ENCODE measurements around the gene ADAM12.

ADAM12 gene

GRCh38 chr10:126191192-126191591 lies 197.1 kb downstream of the ADAM12 start:
- POLR2A ChIA-PET = no interaction called here
- H3K4me3 ChIP-seq (ENCODE audit: low read depth, low read length) = no peak overlapping the region
- no peak for TF ChIP-seq CTCF (IDR thresholded peaks at IDR 0.05; ENCODE audit: insufficient read depth, low read length, missing control alignments)
- DNase-seq (ENCODE audit: low read depth, low spot score) = no peak
- CTCF ChIA-PET = interaction anchor here (1.1 kb wide), 1 partner anchor 198 kb away, joined by 3 read pairs; no protein-coding TSS in a partner anchor

- DNase-seq (ENCODE audit: low read depth, low spot score) = no peak
- ChIA-PET POLR2A (no interaction called here), CTCF (interaction anchor here (1.5 kb wide), 1 partner anchor 35 kb away, joined by 3 read pairs; no protein-coding TSS in a partner anchor)
- no peak for TF ChIP-seq CTCF (IDR thresholded peaks at IDR 0.05; ENCODE audit: insufficient read depth, low read length, missing control alignments)
- H3K4me3 ChIP-seq (ENCODE audit: low read depth, low read length) = no peak overlapping the region
Measured at GRCh38 chr10:126188679-126189200, 199.5 kb downstream of the ADAM12 start.

DNA sequence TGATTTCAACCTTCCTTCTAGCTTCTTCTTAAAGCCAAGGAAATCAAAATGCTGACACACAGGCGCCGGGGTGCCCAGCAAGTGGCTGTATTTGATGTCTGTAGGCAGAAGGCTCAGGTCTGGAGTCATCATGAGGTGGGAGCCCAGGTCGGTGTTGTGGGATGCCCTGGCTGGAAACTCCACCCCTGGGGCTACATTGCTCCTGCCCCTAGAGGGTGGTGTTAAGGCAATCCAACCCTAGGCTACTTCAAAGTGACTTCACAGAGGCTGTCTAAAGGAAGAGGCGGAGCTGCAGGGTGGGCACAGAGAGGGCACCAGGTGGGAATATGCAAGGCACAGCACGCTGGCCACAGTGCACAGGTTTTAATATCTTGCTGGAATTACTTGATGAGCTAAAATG lies 200.9 kb downstream of the ADAM12 start:
- no peak for TF ChIP-seq CTCF (IDR thresholded peaks at IDR 0.05; ENCODE audit: insufficient read depth, low read length, missing control alignments)
- CTCF ChIA-PET = interaction anchor here (0.9 to 1.5 kb wide), 3 partner anchors 36 to 207 kb away, joined by 3 to 4 read pairs (median 3); no protein-coding TSS in a partner anchor
- H3K4me3 ChIP-seq (ENCODE audit: low read depth, low read length) = no peak overlapping the region
- DNase-seq (ENCODE audit: low read depth, low spot score) = no peak
- POLR2A ChIA-PET = no interaction called here

DNA sequence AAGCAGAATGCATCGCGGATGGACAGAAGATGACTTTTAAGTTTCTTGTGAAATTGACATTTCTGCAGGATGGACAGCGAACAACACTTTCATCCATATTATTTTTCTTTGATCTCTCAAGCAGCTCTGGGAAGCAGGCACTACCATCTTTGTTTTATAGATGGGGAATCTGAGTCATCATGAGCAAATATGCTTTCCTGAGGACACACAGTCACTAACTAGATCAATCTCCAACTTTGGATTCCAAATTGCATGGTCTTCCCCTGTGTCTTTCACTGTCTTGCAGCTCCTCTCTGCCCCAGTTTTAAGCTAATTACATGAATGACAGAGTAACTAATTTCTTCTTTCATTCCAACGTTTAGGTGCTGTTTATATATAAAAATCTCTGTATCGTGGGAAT lies 201.5 kb downstream of the ADAM12 start:
- no peak for DNase-seq (ENCODE audit: low read depth, low spot score)
- ChIA-PET POLR2A (no interaction called here), CTCF (interaction anchor here (0.9 to 1.4 kb wide), 2 partner anchors 204 to 206 kb away, joined by 3 to 4 read pairs; no protein-coding TSS in a partner anchor)
- no peak for TF ChIP-seq CTCF (IDR thresholded peaks at IDR 0.05; ENCODE audit: insufficient read depth, low read length, missing control alignments)
- H3K4me3 ChIP-seq (ENCODE audit: low read depth, low read length) = no peak overlapping the region

- POLR2A ChIA-PET = no interaction called here
- no peak for TF ChIP-seq CTCF (IDR thresholded peaks at IDR 0.05; ENCODE audit: insufficient read depth, low read length, missing control alignments)
- no peak for DNase-seq (ENCODE audit: low read depth, low spot score)
- no peak overlapping the region for H3K4me3 ChIP-seq (ENCODE audit: low read depth, low read length)
- CTCF ChIA-PET = interaction anchor here (1.0 to 1.7 kb wide), 2 partner anchors 16 to 201 kb away, joined by 3 to 4 read pairs; no protein-coding TSS in a partner anchor
Measured at GRCh38 chr10:126185676-126186447, 202.4 kb downstream of the ADAM12 start.

- TF ChIP-seq CTCF (IDR thresholded peaks at IDR 0.05; ENCODE audit: insufficient read depth, low read length, missing control alignments) = no peak
- no peak overlapping the region for H3K4me3 ChIP-seq (ENCODE audit: low read depth, low read length)
- ChIA-PET POLR2A (no interaction called here), CTCF (interaction anchor here (1.3 kb wide), 1 partner anchor 9 kb away, joined by 3 read pairs; no protein-coding TSS in a partner anchor)
- DNase-seq (ENCODE audit: low read depth, low spot score) = no peak
Measured at GRCh38 chr10:126181626-126182025, 206.7 kb downstream of the ADAM12 start.

Data from AG04449 (cell line).